Thyroid gland (tissue), 4 donors: ENCODE results near the gene MYO1E.

Experiments used
- CTCF ChIP-seq, 6 experiments: fragments of 200-600 bp in 3 of 6; fragments of 450-650 bp in 3 of 6; sonication (generic) in 3 of 6; IDR thresholded peaks; one replicate each; pipeline ENCODE4 v1.5.1; 2016 to 2019; ENCODE audit warnings: antibody characterized with exemption in 6 of 6, mild to moderate bottlenecking in 2 of 6, inconsistent platforms in 1 of 6, moderate library complexity in 1 of 6
- POLR2A ChIP-seq, 2 donors: fragments of 450-650 bp; IDR thresholded peaks; one replicate each; pipeline ENCODE4 v1.6.1; 2017; ENCODE audit warnings: antibody characterized with exemption in 2 of 2, mild to moderate bottlenecking in 2 of 2, moderate library complexity in 1 of 2

- TF ChIP-seq CTCF (IDR thresholded peaks at IDR 0.05) (no peak), POLR2A (IDR thresholded peaks at IDR 0.05) (no peak)
These were observed 143.7 kb downstream of the MYO1E start for GRCh38 chr15:59229015-59229414.
